HUES48 (cell line): ENCODE measurements around the gene IFI16.
"Not testable (repeated sequence)": the region's sequence is repeated elsewhere in the genome, so short reads cannot be mapped to it uniquely, and the experiment has no call there.

Source experiments
- H3K27ac ChIP-seq: one replicate; pipeline ENCODE4 v1.7.0; 2013; ENCODE audit warnings: low read depth, low read length, inconsistent platforms
- H3K27me3 ChIP-seq: 2 replicates; pipeline ENCODE4 v1.6.1; 2013; ENCODE audit warnings: mild to moderate bottlenecking, low read length; ENCODE audit not compliant: control insufficient read depth, insufficient read depth
- H3K36me3 ChIP-seq: 2 replicates; pipeline ENCODE4 v1.6.1; 2013; ENCODE audit warnings: low read length; ENCODE audit not compliant: control insufficient read depth, insufficient read depth
- H3K4me1 ChIP-seq: 2 replicates; pipeline ENCODE4 v1.6.1; 2013; ENCODE audit warnings: mild to moderate bottlenecking, low read length; ENCODE audit not compliant: control insufficient read depth, insufficient read depth
- H3K4me3 ChIP-seq: 2 replicates; pipeline ENCODE4 v1.5.1; 2013; ENCODE audit warnings: mild to moderate bottlenecking, low read depth, low read length
- H3K9ac ChIP-seq: 2 replicates; pipeline ENCODE4 v1.6.1; 2013; ENCODE audit warnings: mild to moderate bottlenecking, low read depth, low read length, moderate library complexity
- H3K9me3 ChIP-seq: 2 replicates; pipeline ENCODE4 v1.6.1; 2013; ENCODE audit warnings: low read length; ENCODE audit not compliant: control insufficient read depth, insufficient read depth

IFI16 gene

DNA sequence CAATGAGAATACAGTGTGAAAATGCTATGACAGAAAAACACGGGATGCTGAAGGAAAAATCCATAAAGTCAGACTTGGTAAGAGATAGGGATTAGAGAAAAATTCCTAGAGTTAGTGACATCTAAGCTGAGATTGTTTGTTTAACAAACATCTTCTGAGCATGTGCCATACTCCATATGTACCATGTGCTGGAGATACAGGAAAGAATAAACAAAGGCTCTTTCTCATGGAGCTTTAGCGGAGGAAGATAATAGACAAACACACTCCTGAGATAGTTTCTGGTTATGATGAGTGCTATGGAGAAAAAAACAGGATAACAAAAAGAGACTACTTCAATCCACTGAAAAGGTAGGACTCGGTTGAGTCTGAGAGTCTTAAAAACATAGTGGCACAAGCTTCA is 88.9 kb downstream of the IFI16 start:
- H3K4me1 ChIP-seq, result no peaks in the 10 kb centered on the region
- H3K27ac ChIP-seq, result no peak overlapping the region
- H3K36me3 ChIP-seq, result no peaks in the 10 kb centered on the region
- no peaks in the 10 kb centered on the region for H3K27me3 ChIP-seq
- no peak overlapping the region for H3K9ac ChIP-seq
- no peak overlapping the region for H3K4me3 ChIP-seq
- H3K9me3 ChIP-seq, result no peaks in the 10 kb centered on the region

DNA sequence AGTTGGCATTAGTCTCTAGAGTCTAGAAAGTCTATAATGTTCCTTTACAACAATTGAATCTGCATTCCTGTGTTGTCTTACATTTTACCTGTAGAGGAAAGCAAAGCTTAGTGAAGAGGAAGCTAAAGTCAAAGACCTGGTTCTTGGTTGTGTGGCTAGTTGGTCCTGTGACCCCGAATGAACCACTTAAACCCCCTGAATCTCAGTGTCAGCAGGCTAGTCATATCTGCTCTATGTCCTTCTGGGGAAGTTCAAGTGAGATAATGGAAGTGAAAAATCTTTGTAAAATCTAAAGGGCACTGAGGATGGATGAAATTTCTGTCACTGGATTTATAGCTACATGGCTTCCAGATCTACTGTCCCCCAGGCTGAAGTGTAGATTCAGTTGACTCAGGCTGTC is 90.9 kb downstream of the IFI16 start:
- H3K27ac ChIP-seq, result no peak overlapping the region
- no peaks in the 10 kb centered on the region for H3K27me3 ChIP-seq
- H3K36me3 ChIP-seq, result no peaks in the 10 kb centered on the region
- no peak overlapping the region for H3K9ac ChIP-seq
- no peaks in the 10 kb centered on the region for H3K4me1 ChIP-seq
- no peaks in the 10 kb centered on the region for H3K9me3 ChIP-seq
- H3K4me3 ChIP-seq, result no peak overlapping the region

DNA sequence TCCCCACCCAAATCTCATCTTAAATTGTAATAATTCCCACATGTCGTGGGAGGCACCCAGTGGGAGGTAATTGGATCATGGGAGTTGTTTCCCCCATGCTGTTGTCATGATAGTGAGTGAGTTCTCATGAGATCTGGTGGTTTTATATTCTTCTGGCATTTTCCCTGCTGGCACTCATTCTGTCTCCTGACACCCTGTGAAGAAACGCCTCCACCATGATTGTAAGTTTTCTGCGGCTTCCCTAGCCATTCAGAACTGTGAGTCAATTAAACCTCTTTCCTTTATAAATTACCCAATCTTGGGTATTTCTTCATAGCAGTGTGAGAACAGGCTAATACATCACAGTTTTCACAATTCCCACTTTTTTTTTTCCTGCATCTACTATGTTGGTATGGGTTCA is 93.3 kb downstream of the IFI16 start:
- H3K4me1 ChIP-seq, H3K27me3 ChIP-seq, H3K9ac ChIP-seq, H3K4me3 ChIP-seq, H3K9me3 ChIP-seq, H3K27ac ChIP-seq, H3K36me3 ChIP-seq: not testable (repeated sequence)
